ENCODE measurements around the gene SERPINI2. TPM values are rescaled to one million over a fixed set of nuclear protein-coding genes. Genes with fewer than 3 reads are reported as not detected.

Gene SERPINI2
- polyA plus RNA-seq, 2 of the 4 experiments (the other 2 are of a cell fraction) = not detected

- CTCF ChIA-PET = no interaction called here
- H3K4me1 ChIP-seq = no peaks in the 10 kb centered on the region
These were observed 15.7 kb upstream of the SERPINI2 start for GRCh38 chr3:167489571-167489970.

GRCh38 chr3:167487556-167487955 lies 13.7 kb upstream of the SERPINI2 start:
- H3K4me1 ChIP-seq = no peaks in the 10 kb centered on the region
- no peak overlapping the region for H3K27ac ChIP-seq
- ChIA-PET POLR2A (no interaction called here), CTCF (no interaction called here)
- DNase-seq (ENCODE audit: low read depth in 1 of 2, low spot score in 1 of 2) = no peak
- WGBS (ENCODE audit: missing lambda C conversion rate) = 1% methylated on average over 3 of the region's 3 CpGs
- H3K4me3 ChIP-seq = no peak overlapping the region
- no peak overlapping the region for H3K4me2 ChIP-seq
- no peak for FAIRE-seq
- H3K9me3 ChIP-seq = no peaks in the 10 kb centered on the region
- ATAC-seq = no peak
- TF ChIP-seq MYC (IDR thresholded peaks at IDR 0.05; ENCODE audit: borderline replicate concordance, low read length) (no peak), HOXA7 (CRISPR knock-in tag; IDR thresholded peaks at IDR 0.05) (no peak), RAD21 (conservative IDR thresholded peaks at IDR 0.05 in 1 of 2, IDR thresholded peaks at IDR 0.05 in 1 of 2) (no peak), CEBPB (IDR thresholded peaks at IDR 0.05) (no peak), PBX3 (IDR thresholded peaks at IDR 0.05) (no peak), HOXB5 (CRISPR knock-in tag; IDR thresholded peaks at IDR 0.05) (no peak), ELK1 (IDR thresholded peaks at IDR 0.05; ENCODE audit: low read depth, low read length) (no peak), POLR2AphosphoS2 (conservative IDR thresholded peaks at IDR 0.05; ENCODE audit: low read length) (no peak), GATA3 (IDR thresholded peaks at IDR 0.05; ENCODE audit: borderline replicate concordance) (no peak), MAFK (IDR thresholded peaks at IDR 0.05; ENCODE audit: partially characterized antibody) (no peak), HOXB13 (CRISPR knock-in tag; IDR thresholded peaks at IDR 0.05; ENCODE audit: low read depth) (no peak), SREBF2 (IDR thresholded peaks at IDR 0.05) (no peak)

More at GRCh38 chr3:167489571-167489970, 15.7 kb upstream of the SERPINI2 start:
- Histone ChIP-seq H3K4me3 (no peak overlapping the region), H3K27ac (no peak overlapping the region), H3K4me2 (no peak overlapping the region), H3K9me3 (no peaks in the 10 kb centered on the region)
- ATAC-seq (no peak), DNase-seq (ENCODE audit: low read depth in 1 of 2, low spot score in 1 of 2) (no peak), FAIRE-seq (no peak)
- 10% methylated on average over 1 of the region's 1 CpG for WGBS (ENCODE audit: missing lambda C conversion rate)
- POLR2A ChIA-PET = no interaction called here
- no peak for TF ChIP-seq ELK1 (IDR thresholded peaks at IDR 0.05; ENCODE audit: low read depth, low read length)
- TF ChIP-seq ZNF302 (CRISPR knock-in tag; IDR thresholded peaks at IDR 0.05) = no peak
- no peak for TF ChIP-seq HDAC2 (IDR thresholded peaks at IDR 0.05)
- no peak for TF ChIP-seq ESRRA (IDR thresholded peaks at IDR 0.05; ENCODE audit: borderline replicate concordance, low read length)
- no peak for TF ChIP-seq CTCF (IDR thresholded peaks at IDR 0.05)
- no peak for TF ChIP-seq EHMT2 (IDR thresholded peaks at IDR 0.05; ENCODE audit: low read depth)
- TF ChIP-seq NR3C1 (IDR thresholded peaks at IDR 0.05) = no peak
- no peak for TF ChIP-seq PBX3 (IDR thresholded peaks at IDR 0.05)
- no peak for TF ChIP-seq CBX8 (IDR thresholded peaks at IDR 0.05)

All from A549 (cell line).